GM12874 (cell line): ENCODE data around the gene DDX10.

Source experiments
- TF ChIP-seq, protein P1 (sequence below): IDR thresholded peaks from 2 replicates; pipeline ENCODE4 v1.5.1; 2011; ENCODE audit warnings: low read depth, mild to moderate bottlenecking, control low read depth, low read length, moderate library complexity; ENCODE audit not compliant: insufficient read depth

DDX10 gene

DNA sequence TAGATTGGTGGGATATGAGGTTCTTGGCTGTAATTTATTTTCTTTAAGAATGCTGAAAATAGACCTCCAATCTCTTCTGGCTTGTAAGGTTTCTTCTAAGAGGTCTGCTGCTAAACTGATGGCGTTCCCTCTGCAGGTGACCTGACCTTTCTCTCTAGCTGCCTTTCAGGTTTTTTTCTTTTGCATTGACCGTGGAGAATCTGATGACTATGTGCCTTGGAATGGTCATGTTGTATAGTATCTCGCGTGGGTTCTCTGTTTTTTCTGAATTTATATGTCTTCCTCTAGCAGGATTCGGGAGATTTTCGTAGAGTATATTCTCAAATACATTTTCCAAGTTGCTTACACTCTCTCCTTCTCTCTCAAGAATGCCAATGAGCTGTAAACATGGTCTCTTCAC lies 122.2 kb downstream of the DDX10 start:
- TF ChIP-seq, protein P1, sequence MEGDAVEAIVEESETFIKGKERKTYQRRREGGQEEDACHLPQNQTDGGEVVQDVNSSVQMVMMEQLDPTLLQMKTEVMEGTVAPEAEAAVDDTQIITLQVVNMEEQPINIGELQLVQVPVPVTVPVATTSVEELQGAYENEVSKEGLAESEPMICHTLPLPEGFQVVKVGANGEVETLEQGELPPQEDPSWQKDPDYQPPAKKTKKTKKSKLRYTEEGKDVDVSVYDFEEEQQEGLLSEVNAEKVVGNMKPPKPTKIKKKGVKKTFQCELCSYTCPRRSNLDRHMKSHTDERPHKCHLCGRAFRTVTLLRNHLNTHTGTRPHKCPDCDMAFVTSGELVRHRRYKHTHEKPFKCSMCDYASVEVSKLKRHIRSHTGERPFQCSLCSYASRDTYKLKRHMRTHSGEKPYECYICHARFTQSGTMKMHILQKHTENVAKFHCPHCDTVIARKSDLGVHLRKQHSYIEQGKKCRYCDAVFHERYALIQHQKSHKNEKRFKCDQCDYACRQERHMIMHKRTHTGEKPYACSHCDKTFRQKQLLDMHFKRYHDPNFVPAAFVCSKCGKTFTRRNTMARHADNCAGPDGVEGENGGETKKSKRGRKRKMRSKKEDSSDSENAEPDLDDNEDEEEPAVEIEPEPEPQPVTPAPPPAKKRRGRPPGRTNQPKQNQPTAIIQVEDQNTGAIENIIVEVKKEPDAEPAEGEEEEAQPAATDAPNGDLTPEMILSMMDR, result no peak

DNA sequence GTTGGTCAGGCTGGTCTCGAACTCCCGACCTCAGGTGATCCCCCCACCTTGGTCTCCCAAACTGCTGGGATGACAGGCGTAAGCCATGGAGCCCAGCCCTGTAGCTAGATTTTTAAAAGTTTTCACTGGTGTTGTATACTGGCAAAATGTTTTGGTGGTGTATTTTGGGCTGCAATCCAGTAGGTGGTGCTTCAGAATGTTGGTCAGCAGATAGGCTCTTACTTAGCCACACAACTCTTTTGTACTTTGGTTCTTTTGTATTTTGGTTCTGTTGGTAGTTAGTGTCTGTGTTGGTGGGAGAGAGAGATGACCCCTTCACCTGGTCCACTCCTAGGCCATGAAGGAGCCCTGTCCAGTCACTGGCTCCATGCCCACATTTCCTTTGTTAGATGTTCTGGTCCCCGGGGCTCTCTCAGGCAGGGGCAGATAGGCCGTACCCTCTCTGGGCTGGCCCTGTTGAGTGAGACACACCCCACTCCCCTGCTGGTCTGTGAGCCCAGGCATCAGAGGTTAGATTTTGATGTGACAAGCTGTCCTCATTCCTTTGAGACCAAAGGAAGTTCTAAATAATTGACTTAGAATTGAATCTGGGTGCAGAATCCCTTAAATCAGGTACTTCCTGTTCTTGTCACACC lies 123.8 kb downstream of the DDX10 start:
- TF ChIP-seq, protein P1, result peak; percentile 50

DNA sequence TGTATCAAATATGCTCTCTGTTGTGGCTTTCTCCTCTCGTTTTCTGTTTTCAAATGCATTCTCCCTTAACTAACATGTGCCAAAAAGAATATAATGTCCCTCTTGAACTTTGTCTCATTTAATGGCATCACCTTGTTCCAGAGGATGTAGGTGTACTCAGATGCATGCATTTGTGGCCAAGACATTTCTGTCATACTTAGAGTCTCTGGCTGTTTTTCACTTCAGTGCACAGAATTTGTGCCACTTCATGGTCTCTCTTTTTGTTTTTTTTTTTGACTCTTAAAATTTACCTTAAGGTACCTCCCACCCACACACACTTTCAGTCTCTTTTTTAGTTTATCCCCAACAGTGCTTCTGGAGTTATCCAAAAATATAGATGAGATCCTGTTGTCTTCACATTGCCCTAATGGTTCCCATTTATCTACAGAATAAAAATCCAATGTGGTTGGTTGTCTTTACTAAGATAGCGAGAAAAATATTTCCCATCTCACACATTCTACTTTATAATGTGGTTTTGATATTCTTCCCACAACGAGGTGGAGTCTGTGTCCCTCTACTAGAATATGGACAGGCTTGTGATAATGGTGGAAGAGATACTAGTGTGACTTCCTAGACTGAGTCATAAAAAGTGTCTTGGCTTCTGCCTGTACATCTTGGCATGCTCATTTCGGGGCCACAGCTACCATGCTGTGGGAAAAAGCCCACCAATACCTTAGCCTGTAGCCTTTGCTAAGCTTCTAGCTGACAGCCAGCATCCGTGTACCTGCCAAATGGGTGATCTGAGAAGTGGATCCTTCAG lies 125.8 kb downstream of the DDX10 start:
- TF ChIP-seq, protein P1, result no peak

DNA sequence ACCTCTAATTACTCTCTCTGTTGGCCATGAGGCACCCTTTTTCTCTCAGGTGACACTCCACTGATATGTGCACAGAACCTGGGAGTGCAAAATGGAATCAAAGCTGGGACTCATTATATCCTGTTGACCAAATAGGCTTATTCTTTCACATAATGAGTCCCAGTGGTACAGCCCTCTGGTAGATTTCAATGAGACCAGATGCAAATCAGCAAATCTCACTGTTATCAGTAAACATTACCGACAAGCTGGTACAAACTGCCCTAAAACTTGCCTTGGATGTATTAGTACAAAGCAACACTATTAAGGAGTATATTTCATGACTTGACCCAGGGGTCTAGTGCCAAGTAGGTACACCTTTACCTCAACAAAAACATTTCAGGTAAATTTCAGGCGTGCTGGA lies 128.3 kb downstream of the DDX10 start:
- TF ChIP-seq, protein P1, result no peak

DNA sequence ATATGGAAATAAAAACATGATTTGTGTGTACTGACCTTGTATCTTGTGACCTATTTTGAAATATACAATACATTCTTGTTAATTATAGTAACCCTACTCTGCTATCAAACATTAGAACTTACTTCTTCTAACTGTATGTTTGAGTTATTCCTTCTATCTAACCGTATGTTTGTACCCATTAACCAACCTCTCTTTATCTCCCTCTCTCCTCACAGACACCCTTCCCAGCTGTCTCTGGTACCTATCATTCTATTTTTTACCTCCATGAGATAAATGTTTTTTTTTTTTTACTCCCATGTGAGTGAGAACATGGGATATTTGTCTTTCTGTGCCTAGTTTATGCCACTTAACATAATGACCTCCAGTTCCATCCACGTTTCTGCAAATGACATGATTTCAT lies 128.7 kb downstream of the DDX10 start:
- TF ChIP-seq, protein P1, result no peak

DNA sequence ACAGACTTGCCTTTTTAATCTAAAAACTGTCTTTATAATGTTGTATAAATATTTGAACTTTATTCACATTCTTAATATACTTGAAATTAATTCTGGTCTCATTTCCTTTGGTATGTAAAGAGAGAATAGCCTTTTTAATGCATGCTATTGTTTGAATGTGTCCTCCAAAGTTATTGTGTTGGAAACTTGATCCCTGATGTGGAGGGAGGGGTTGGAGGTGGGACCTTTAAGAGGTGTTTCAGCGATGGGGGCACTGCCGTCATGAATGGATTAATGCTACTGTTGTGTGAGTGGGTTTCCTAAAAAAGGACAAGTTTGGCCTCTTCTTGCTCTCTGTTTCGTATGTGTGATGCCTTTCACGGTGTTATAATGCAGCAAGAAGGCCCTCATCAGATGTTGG lies 131.7 kb downstream of the DDX10 start:
- TF ChIP-seq, protein P1, result no peak

DNA sequence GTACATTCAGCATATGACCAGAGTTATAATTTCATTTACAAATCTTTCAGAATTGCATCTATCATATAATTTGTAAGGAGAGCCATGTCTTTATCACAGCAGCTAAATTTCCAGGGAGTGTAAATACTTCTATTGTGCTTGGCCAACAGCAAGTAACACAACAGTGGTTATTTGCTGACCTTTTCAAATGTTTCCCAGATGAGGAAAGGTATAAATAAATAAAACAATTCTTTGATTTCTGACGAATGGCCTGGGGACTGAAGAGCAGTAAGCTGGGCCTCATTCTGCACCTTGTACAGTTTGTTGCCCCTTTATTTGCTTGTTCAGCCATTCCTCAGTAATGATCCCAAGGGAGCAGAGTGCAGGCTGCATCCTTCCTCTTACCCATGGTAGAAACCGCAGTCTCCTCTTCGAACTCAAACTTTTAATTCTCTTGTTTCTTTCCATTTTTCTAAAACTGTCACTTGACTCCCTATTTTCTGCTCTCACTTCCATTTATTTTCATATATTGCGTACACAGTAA lies 132.8 kb downstream of the DDX10 start:
- TF ChIP-seq, protein P1, result no peak
